Measurements from ENCODE around the gene CDH4. TPM values are rescaled to one million over a fixed set of nuclear protein-coding genes. Genes with fewer than 3 reads are reported as not detected.

CDH4 gene
- total RNA-seq, 1 donor from 2014 or later = 2.9 TPM

GRCh38 chr20:61701802-61702201, 449.7 kb downstream of the CDH4 start:
- no peak overlapping the region for H3K4me3 Mint-ChIP-seq
- Histone ChIP-seq H3K4me3 (no peak overlapping the region), H3K9me3 (ENCODE audit: low read depth) (no peaks in the 10 kb centered on the region), H3K27me3 (peaks cover 6% of the 10 kb centered on the region), H3F3A (ENCODE audit: low read depth) (no peaks in the 10 kb centered on the region), H3K27ac (no peak overlapping the region), H3K4me1 (no peaks in the 10 kb centered on the region), H2AFZ (replicated peaks) (no peak overlapping the region), H3K4me2 (no peak overlapping the region), H3K9ac (no peak overlapping the region), H4K20me1 (ENCODE audit: low read depth) (no peaks in the 10 kb centered on the region), H3K36me3 (no peaks in the 10 kb centered on the region), H3K79me2 (ENCODE audit: low read depth) (no peaks in the 10 kb centered on the region)
- H3K36me3 Mint-ChIP-seq = peaks cover 2% of the 10 kb centered on the region
- no peak for DNase-seq (ENCODE audit: low spot score)
- TF ChIP-seq EZH2 (IDR thresholded peaks at IDR 0.05) (no peak), CTCF (IDR thresholded peaks at IDR 0.05) (no peak), EZH2phosphoT487 (IDR thresholded peaks at IDR 0.05) (no peak)
- H3K9me3 Mint-ChIP-seq = no peaks in the 10 kb centered on the region
- no peaks in the 10 kb centered on the region for H3K27me3 Mint-ChIP-seq (ENCODE audit: insufficient read depth, low read depth)
- peaks cover 9% of the 10 kb centered on the region for H3K4me1 Mint-ChIP-seq
- H3K27ac Mint-ChIP-seq = no peak overlapping the region

GRCh38 chr20:61702246-61702645, 450.2 kb downstream of the CDH4 start:
- no peak overlapping the region for H3K9ac ChIP-seq
- no peaks in the 10 kb centered on the region for H3F3A ChIP-seq (ENCODE audit: low read depth)
- H3K4me2 ChIP-seq = no peak overlapping the region
- H3K4me1 Mint-ChIP-seq = peaks cover 9% of the 10 kb centered on the region
- H3K27ac Mint-ChIP-seq = no peak overlapping the region
- H3K4me1 ChIP-seq = no peaks in the 10 kb centered on the region
- no peak for DNase-seq (ENCODE audit: low spot score)
- no peaks in the 10 kb centered on the region for H4K20me1 ChIP-seq (ENCODE audit: low read depth)
- no peak overlapping the region for H3K4me3 ChIP-seq
- no peaks in the 10 kb centered on the region for H3K36me3 ChIP-seq
- no peak overlapping the region for H3K4me3 Mint-ChIP-seq
- H3K36me3 Mint-ChIP-seq = peaks cover 2% of the 10 kb centered on the region
- no peaks in the 10 kb centered on the region for H3K9me3 ChIP-seq (ENCODE audit: low read depth)
- TF ChIP-seq EZH2phosphoT487 (IDR thresholded peaks at IDR 0.05) (no peak), CTCF (IDR thresholded peaks at IDR 0.05) (no peak)
- no peak overlapping the region for H2AFZ ChIP-seq (replicated peaks)
- no peaks in the 10 kb centered on the region for H3K9me3 Mint-ChIP-seq
- no peaks in the 10 kb centered on the region for H3K27me3 Mint-ChIP-seq (ENCODE audit: insufficient read depth, low read depth)
- H3K27ac ChIP-seq = no peak overlapping the region
- H3K27me3 ChIP-seq = peaks cover 6% of the 10 kb centered on the region
- H3K79me2 ChIP-seq (ENCODE audit: low read depth) = no peaks in the 10 kb centered on the region

GRCh38 chr20:61704661-61705060, 452.6 kb downstream of the CDH4 start:
- Histone ChIP-seq H3K36me3 (no peaks in the 10 kb centered on the region), H4K20me1 (ENCODE audit: low read depth) (no peaks in the 10 kb centered on the region), H3K27me3 (peaks cover 6% of the 10 kb centered on the region), H2AFZ (replicated peaks) (no peak overlapping the region), H3F3A (ENCODE audit: low read depth) (no peaks in the 10 kb centered on the region), H3K4me2 (no peak overlapping the region), H3K4me3 (no peak overlapping the region), H3K79me2 (ENCODE audit: low read depth) (no peaks in the 10 kb centered on the region), H3K9ac (no peak overlapping the region), H3K9me3 (ENCODE audit: low read depth) (no peaks in the 10 kb centered on the region), H3K27ac (no peak overlapping the region), H3K4me1 (no peaks in the 10 kb centered on the region)
- Mint-ChIP-seq H3K4me3 (no peak overlapping the region), H3K27ac (no peak overlapping the region), H3K9me3 (no peaks in the 10 kb centered on the region), H3K27me3 (ENCODE audit: insufficient read depth, low read depth) (peaks cover 3% of the 10 kb centered on the region), H3K36me3 (peaks cover 2% of the 10 kb centered on the region), H3K4me1 (peaks cover 11% of the 10 kb centered on the region)
- no peak for DNase-seq (ENCODE audit: low spot score)
- no peak for TF ChIP-seq CTCF (IDR thresholded peaks at IDR 0.05)
- TF ChIP-seq EZH2phosphoT487 (IDR thresholded peaks at IDR 0.05) = no peak
- TF ChIP-seq EZH2 (IDR thresholded peaks at IDR 0.05) = no peak

All from neural progenitor cell (in vitro differentiated cells).